Endothelial cell (in vitro differentiated cells): ENCODE data around the gene VWA3B. TPM values are rescaled to one million over a fixed set of nuclear protein-coding genes. Genes with fewer than 3 reads are reported as not detected.

ENCODE experiments used
- DNase-seq: peaks from one replicate; pipeline ENCODE4 v3.0.0; 2021; ENCODE audit warnings: low spot score
- H3K27ac Mint-ChIP-seq: one replicate; pipeline ENCODE4 v1.8.0; 2021; ENCODE audit warnings: mixed read lengths, inconsistent platforms; ENCODE audit not compliant: unreplicated experiment
- H3K27me3 Mint-ChIP-seq: one replicate; pipeline ENCODE4 v1.8.0; 2021; ENCODE audit warnings: mild to moderate bottlenecking, moderate library complexity, mixed read lengths, inconsistent platforms; ENCODE audit not compliant: unreplicated experiment
- H3K36me3 Mint-ChIP-seq: one replicate; pipeline ENCODE4 v1.8.0; 2021; ENCODE audit warnings: mild to moderate bottlenecking, low read depth, mixed read lengths, inconsistent platforms; ENCODE audit not compliant: unreplicated experiment
- H3K4me1 Mint-ChIP-seq: one replicate; pipeline ENCODE4 v1.8.0; 2021; ENCODE audit warnings: mild to moderate bottlenecking, mixed read lengths, inconsistent platforms; ENCODE audit not compliant: unreplicated experiment
- H3K4me3 Mint-ChIP-seq: one replicate; pipeline ENCODE4 v1.8.0; 2021; ENCODE audit warnings: mild to moderate bottlenecking, mixed read lengths, inconsistent platforms; ENCODE audit not compliant: unreplicated experiment
- H3K9me3 Mint-ChIP-seq: one replicate; pipeline ENCODE4 v1.8.0; 2021; ENCODE audit warnings: mixed read lengths, inconsistent platforms; ENCODE audit not compliant: unreplicated experiment
- CTCF ChIP-seq: fragments of 200-600 bp; sonication (generic); IDR thresholded peaks from one replicate; pipeline ENCODE4 v1.5.0; 2021; ENCODE audit warnings: antibody characterized with exemption; ENCODE audit not compliant: unreplicated experiment
- total RNA-seq: library from RNA; stranded (reverse); fragmentation: NEBNext Ultra II Directional; extraction: Animal tissue kit (Norgen Biotek cat#: 25700); gene quantifications from one replicate; pipeline ENCODE4 v1.2.1, GENCODE V29; 2021; ENCODE audit not compliant: unreplicated experiment

Gene VWA3B
- total RNA-seq, 1 donor from 2014 or later = not detected

GRCh38 chr2:98175811-98176210, 88.8 kb downstream of the VWA3B start:
- no peaks in the 10 kb centered on the region for H3K36me3 Mint-ChIP-seq
- no peak overlapping the region for H3K4me3 Mint-ChIP-seq
- DNase-seq = no peak
- no peak overlapping the region for H3K27ac Mint-ChIP-seq
- TF ChIP-seq CTCF = no peak
- H3K4me1 Mint-ChIP-seq = peaks cover 2% of the 10 kb centered on the region
- H3K27me3 Mint-ChIP-seq = no peaks in the 10 kb centered on the region
- no peaks in the 10 kb centered on the region for H3K9me3 Mint-ChIP-seq

- Mint-ChIP-seq H3K27me3 (peaks cover 3% of the 10 kb centered on the region), H3K4me3 (no peak overlapping the region), H3K9me3 (no peaks in the 10 kb centered on the region), H3K4me1 (peaks cover 2% of the 10 kb centered on the region), H3K27ac (no peak overlapping the region), H3K36me3 (no peaks in the 10 kb centered on the region)
- TF ChIP-seq CTCF = no peak
- DNase-seq = no peak
These were observed 90.3 kb downstream of the VWA3B start for GRCh38 chr2:98177286-98177685.

GRCh38 chr2:98177986-98178385, 91.0 kb downstream of the VWA3B start:
- no peak for DNase-seq
- H3K9me3 Mint-ChIP-seq = no peaks in the 10 kb centered on the region
- peaks cover 3% of the 10 kb centered on the region for H3K27me3 Mint-ChIP-seq
- H3K36me3 Mint-ChIP-seq = no peaks in the 10 kb centered on the region
- no peak overlapping the region for H3K27ac Mint-ChIP-seq
- peaks cover 2% of the 10 kb centered on the region for H3K4me1 Mint-ChIP-seq
- H3K4me3 Mint-ChIP-seq = no peak overlapping the region
- no peak for TF ChIP-seq CTCF

GRCh38 chr2:98180456-98180855, 93.5 kb downstream of the VWA3B start:
- Mint-ChIP-seq H3K4me1 (peaks cover 2% of the 10 kb centered on the region), H3K36me3 (no peaks in the 10 kb centered on the region), H3K27me3 (peaks cover 3% of the 10 kb centered on the region), H3K27ac (no peak overlapping the region), H3K9me3 (no peaks in the 10 kb centered on the region), H3K4me3 (no peak overlapping the region)
- no peak for DNase-seq
- TF ChIP-seq CTCF = no peak

- no peak for TF ChIP-seq CTCF
- Mint-ChIP-seq H3K36me3 (no peaks in the 10 kb centered on the region), H3K27ac (no peak overlapping the region), H3K9me3 (no peaks in the 10 kb centered on the region), H3K4me1 (peaks cover 2% of the 10 kb centered on the region), H3K27me3 (peaks cover 3% of the 10 kb centered on the region), H3K4me3 (no peak overlapping the region)
- no peak for DNase-seq
These were observed 94.4 kb downstream of the VWA3B start for GRCh38 chr2:98181346-98181745.
